Stimulated activated CD4-positive, alpha-beta T cell treated with anti-CD3 and anti-CD28 coated beads, Interleukin-1b, Interleukin-23, amount 100 ng/mL, for 48 hours (primary cell): ENCODE measurements around the gene ATXN7L1.

ENCODE experiments used
- DNase-seq: peaks from one replicate; pipeline ENCODE4 v3.0.0-alpha.2; 2020

ATXN7L1 gene

DNA sequence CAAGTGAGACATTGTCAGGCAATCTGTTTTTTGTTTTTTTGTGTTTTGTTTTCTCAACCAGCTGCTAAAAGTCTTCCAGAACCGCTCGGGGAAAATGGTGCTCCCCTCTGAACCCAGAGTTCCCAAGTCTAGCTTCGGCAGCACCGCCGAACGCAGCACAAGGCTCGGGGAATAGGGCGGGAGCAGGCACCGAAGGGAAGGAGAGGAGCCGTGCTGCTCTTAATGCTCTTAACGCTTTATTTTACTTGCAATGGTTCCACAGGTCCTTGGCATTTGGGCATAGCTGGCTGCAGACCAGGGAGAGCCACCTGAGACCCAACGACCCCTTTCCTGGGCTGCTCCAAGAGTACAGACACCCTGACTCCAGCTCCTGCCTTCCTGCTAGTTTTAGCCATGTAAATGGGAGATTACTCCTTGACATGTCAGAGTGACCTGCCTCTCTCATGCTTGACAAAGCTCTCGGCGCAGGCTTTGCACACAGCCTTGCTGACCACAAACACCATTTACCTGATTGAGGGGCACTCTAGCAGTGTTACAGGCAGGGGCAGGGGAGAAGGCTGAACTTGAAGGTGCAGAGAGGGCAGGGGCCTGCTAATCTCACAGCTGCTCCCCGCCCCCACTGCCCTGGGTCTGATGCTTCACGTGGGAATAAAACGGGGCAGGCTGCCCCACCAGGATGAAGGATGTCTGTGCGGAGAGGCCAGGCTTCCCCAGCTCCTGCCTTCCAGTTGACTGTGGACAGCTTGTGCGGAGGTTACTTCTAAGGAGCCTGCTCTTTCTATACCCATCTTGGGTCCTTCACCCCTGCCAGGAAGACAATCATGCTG, 236.5 kb downstream of the ATXN7L1 start:
- DNase-seq = no peak

DNA sequence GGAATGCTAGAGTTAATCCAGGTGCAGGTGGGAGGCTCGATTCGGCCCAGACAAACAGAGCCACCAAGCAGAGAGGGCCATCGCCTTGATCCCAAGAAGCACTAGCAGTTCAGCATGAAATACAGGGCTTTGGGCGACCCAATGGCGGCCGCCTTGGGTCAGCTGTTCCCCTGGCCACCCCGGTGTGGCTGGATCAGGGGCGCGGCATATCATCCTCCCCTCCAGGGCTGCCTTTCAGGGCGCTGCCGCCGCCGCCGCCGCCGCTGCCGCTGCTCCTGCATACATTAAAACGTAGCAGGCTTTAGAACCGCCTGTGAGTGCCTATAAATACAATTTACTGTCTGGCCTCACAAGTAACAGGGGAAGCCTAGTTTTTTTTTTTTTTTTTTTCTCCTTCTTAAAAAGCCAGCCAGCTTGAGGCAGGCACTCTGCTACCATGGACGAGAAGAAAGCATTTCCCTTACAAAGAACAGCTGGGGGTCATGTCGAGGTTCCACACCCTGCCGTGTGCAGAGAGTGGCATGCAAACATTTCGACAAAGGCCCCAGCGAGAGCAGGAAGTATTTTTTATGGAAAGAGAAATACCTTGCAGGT, 237.4 kb downstream of the ATXN7L1 start:
- no peak for DNase-seq

GRCh38 chr7:105638334-105638733, 238.1 kb downstream of the ATXN7L1 start:
- DNase-seq = no peak

DNA sequence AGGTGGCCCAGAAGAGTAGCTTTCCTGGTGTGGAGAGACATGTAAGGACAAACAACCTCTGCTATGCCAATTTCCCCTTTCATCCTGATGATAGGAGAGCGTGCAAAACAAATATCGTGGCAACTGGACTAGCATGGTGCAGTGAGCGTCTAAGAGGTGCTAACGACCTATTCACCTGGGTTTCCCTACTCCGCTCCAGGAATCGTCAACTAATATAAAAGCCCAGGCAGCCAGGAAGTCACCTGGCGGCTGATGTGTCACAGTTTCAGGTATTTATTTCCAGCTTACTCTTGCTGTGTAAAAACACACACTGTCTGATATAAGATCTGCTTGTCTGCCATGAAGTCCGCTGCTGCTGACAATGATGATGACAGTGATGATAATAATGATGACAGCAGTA, 238.6 kb downstream of the ATXN7L1 start:
- no peak for DNase-seq

DNA sequence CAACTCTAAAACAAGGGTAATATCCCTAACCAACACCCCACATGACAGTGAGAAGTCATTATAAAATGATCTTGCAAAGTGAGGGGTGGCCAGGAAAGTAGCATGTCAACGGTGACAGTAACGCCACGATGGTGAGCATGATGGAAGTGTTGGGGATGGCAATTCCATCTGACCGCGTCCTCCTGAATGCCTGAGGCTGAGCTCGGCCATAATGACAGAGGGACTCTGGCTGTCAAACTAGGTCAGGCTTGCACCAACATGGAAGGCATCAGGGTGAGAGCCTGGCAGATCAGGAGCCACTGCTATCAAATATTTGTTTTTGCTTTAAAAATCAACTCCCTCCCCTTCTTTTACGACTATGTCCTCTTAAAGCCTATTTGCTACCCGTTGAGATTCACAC, 239.4 kb downstream of the ATXN7L1 start:
- DNase-seq = no peak

DNA sequence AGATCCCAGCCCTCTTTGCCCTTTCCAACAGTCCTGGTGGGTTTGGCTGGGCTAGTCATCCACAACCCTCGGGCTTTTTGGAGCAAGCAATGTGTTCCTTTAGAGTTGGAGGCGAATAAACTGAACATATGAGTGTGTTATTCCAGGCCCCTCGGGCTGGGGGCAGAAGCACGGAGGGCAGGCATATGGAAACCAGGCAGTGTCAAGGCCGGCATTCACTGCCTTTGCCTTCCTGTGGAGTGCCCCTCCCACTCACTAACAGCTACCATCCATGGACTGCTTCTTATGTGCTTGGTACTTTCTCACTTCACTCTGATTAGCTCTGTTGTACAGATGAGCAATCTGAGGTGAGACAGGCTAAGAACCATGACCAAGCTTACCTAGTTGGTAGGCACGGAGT, 241.2 kb downstream of the ATXN7L1 start:
- DNase-seq = no peak

DNA sequence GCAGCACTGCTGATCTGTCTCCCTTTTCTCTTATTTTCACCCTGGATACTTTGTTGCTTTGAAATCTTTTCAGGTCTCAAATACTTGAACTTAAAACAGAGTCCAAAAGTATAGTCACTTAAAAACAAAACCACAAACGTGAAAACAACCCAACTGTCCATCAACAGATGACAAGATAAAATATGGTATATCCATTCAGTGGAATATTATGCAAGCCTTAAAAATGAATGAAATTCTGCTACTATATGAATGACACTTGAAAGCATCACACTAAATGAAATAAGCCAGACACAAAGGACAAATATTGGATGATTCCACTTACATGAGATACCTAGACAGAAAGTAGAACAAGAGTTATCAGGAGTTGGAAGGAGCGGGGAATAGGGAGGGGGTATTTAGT, 250.4 kb downstream of the ATXN7L1 start:
- DNase-seq = no peak

GRCh38 chr7:105623906-105624305, 252.5 kb downstream of the ATXN7L1 start:
- no peak for DNase-seq

GRCh38 chr7:105623378-105623777, 253.0 kb downstream of the ATXN7L1 start:
- DNase-seq = no peak

DNA sequence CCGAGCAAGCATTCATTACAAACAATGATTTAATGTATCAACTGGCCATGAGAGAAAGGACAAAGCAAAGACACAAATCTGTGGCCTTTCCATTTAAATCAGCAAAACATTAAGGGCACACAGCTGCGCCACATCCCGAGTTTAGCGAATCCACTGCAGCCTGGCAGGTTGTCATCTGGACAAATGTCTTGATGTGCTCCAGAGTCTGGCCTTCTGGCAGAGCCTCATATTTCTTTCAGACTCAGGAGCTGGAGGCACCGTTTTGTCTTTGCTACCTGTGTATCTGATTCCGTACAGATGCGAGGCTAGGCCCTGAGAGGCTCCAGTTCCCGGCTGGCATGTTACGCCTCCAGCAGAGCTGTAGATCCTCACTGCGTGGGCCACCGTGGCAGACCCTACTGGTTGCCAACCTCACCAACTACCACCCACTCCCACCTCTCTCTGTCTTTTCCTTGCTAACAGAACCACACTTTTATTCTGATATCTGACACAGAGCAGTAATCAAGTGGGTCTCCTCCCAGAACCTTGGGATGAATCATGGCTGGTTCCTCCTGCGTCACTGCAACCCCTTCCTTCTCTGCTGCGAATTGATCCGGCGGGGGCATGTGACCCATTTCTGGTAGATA, 254.2 kb downstream of the ATXN7L1 start:
- DNase-seq = no peak

DNA sequence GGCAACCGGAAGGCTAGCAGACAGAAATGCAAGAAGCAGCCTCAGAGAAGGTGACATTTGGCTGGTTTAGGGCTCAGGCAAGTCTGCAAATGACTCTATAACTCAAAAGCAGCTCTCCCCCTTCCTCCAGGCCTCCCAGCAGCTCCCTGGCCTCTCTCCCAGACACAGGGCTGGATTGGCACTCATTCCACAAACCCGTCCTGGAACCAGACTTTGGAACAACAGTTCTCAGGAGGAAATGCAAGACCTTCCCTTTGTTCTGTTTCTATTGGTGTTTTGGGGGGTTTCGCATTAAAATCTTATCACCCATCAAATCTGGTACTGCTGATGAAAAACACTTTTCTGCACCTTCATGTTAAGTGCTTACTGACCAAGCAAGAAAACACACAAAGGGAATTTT, 254.8 kb downstream of the ATXN7L1 start:
- no peak for DNase-seq

DNA sequence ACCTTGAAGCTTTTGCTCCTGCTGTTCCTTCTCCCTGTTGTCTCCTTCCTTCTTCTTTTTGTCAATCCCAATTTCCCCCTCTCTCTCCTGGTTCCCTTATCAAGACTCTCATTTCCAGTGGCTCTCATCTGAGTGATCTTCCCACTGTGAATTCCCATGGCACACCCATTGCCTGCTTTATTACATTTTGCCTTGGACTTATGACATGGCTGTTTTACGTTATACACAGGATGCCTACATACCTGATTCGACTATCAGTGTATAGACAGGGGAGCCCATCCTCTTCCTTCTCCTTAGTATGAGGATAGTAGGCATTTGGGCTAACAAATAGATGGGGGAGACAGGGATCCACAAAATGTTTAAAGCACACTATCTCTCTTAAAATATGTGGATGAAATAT, 255.2 kb downstream of the ATXN7L1 start:
- no peak for DNase-seq

GRCh38 chr7:105619590-105619989, 256.8 kb downstream of the ATXN7L1 start:
- DNase-seq = no peak

DNA sequence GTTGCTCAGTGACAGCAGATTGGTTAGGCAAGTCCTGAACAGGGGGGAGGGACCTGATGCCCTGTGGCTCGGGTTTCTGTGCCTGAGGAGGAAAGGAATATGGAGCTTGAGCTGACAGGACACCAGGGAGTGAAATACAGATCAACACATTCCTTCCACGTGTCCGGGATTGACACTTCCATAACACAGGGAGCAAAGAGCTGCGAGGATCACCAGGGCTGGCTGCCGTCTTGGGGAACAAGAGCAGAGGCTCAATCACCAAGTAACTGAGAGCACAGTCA, 258.4 kb downstream of the ATXN7L1 start:
- no peak for DNase-seq

DNA sequence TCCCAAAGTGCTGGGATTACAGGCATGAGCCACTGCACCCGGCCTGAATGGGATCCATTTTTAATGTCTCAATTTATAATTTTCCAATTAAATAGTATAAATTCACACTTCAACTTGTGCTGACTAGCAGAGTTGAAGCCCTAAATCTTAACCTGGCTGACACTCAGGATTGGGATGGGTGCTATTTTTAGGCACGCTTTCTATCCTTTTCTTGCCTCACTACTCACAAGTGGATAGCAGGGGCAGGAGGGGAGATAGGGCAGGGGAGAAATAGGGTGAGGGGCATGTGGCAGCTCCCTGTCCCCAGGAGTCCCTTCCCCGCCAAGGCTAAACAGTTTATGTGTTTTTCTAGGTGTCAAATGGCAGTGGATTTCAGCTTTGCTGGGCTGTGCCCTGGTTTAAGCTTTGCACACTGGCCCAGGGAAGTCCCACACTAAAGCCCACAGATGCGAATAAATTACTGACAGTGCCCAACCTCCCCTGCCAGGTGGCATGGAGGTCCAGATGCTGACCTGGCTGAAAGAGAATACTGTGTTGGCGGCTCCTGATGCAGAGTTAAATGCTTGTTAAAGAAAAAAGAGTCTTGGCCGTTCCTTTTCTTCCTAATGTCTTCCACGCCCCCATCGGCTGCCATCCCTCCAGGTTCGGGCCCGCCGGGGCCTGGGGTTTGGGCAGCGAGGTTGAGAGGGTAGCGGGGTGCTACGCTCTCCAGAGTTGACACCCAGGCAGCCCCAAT, 259.0 kb downstream of the ATXN7L1 start:
- no peak for DNase-seq

DNA sequence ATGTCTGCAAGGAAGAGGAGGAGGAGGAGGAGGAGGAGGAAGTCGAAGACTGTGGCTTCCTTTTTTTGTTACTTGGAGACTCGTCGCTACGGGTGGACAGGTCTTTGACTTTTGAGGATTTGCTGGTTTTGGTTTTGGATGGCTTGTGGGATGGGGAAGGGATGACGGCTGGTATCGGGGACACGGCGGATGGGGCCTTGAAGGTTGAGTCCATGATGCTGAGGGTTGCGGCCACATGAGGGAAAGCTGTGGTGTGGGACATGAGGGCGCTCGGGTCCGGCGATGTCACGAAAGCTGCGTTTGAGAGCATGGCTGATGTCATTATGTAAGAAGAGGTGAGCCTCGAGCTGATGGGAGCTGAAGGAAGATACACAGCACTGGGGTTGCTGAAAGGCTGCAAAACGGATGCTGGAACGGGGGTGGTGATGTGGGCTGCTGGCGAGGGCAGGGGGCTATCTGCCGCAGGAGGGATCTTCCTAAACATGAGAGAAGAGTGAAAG, 262.0 kb downstream of the ATXN7L1 start:
- no peak for DNase-seq

GRCh38 chr7:105613611-105614330, 262.6 kb downstream of the ATXN7L1 start:
- no peak for DNase-seq

GRCh38 chr7:105612806-105613205, 263.6 kb downstream of the ATXN7L1 start:
- no peak for DNase-seq

- DNase-seq = no peak
These were observed 264.3 kb downstream of the ATXN7L1 start for GRCh38 chr7:105611856-105612775.

- DNase-seq = no peak
These were observed 266.1 kb downstream of the ATXN7L1 start for GRCh38 chr7:105610165-105610930.
